AG09319 (cell line): ENCODE results near the gene OR52A5.
"Not testable (repeated sequence)": the region's sequence is repeated elsewhere in the genome, so short reads cannot be mapped to it uniquely, and the experiment has no call there.

ENCODE experiments used
- DNase-seq: peaks from one replicate; pipeline ENCODE4 v3.0.0-alpha.2; 2010; ENCODE audit warnings: low read depth; ENCODE audit errors: extremely low read depth
- TF ChIP-seq, protein P1 (sequence below): IDR thresholded peaks from 2 replicates; pipeline ENCODE4 v1.5.1; 2011; ENCODE audit warnings: low read depth, mild to moderate bottlenecking, inconsistent platforms, low read length, moderate library complexity

Gene OR52A5

DNA sequence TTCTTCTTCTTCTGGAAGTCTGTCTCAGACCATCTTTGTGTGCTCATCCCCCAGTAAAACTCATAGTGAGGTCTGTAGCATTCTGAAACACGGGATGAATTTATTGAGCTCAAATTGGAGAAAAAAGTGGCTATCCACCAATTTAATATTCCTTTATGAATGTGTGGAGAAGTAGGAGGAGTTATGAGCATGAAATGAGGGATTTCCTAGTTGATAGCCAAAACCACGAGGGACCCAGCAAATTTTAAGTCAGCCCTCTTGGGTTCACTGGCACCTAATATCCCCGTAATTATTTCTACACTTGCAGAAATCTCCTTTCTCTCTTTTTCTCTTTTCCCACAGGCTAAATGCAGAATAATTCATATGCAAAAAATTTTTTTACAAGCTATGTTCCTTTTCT, 16.5 kb upstream of the OR52A5 start, which contains the start of gene OR52A1:
Gene OR52A1, minus strand, starts transcription at position 101 of the 400 bp plus-strand sequence. CDS start 2,388 bp downstream, outside the sequence.
- DNase-seq = no peak
- TF ChIP-seq, protein P1, sequence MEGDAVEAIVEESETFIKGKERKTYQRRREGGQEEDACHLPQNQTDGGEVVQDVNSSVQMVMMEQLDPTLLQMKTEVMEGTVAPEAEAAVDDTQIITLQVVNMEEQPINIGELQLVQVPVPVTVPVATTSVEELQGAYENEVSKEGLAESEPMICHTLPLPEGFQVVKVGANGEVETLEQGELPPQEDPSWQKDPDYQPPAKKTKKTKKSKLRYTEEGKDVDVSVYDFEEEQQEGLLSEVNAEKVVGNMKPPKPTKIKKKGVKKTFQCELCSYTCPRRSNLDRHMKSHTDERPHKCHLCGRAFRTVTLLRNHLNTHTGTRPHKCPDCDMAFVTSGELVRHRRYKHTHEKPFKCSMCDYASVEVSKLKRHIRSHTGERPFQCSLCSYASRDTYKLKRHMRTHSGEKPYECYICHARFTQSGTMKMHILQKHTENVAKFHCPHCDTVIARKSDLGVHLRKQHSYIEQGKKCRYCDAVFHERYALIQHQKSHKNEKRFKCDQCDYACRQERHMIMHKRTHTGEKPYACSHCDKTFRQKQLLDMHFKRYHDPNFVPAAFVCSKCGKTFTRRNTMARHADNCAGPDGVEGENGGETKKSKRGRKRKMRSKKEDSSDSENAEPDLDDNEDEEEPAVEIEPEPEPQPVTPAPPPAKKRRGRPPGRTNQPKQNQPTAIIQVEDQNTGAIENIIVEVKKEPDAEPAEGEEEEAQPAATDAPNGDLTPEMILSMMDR = no peak

DNA sequence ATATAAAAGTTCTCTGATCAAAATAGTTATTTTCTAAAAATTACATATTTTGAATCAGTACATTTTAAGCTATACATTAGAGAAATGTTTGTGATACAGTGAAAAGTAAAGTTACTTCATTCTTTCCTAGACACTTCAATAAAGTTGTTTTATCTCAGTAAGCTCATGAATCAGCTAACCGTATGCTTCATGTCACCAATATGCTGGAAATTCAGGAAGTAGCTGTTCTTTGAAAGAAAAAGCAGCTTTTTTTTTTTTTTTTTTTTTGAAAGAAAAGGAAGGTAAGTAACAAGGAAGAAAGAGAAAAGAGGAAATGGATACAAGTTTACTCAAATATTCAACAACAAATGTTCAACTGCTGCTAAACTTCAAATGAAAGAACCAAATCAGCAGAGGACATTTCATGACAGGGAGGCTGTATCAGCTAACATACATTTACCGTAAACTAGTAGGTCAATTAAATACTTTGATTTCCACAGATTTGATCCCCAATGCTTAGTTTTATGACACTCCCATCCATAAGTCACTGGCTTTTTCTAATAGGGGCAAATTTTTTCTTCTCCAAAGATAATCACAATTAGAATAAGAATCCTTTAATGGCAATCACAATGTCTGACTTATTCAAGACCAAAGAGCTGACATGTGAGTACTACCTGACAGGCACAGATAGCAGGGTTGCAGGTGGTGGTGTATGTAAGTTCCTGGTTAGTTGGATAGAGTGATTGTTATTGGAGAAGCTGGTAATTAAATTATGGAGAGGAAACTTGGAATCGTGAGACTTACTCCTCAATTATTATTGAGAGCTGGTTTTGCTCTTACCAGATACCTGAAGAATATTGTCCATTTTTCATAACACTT, 15.6 kb upstream of the OR52A5 start:
- TF ChIP-seq, protein P1 = no peak
- DNase-seq = no peak

DNA sequence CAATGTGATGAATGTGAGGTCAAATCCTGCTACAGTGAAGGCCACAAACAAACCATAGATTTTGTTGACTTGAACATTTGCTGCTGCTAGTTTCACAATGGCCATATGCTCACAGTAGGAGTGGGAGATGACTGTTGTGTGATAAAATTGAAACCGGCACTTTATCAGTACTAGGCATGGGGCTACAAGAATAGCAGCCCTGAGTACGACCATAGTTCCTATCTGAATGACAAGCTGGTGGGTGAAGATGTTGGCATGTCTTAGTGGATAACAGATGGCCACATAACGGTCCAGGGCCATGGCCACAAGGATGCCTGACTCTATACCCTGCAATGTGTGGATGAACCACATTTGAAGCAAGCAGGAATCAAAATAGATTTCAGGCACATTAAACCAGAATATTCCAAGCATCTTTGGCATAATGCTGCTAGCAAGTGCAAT, 13.6 kb upstream of the OR52A5 start:
- TF ChIP-seq, protein P1 = no peak
- DNase-seq = no peak

DNA sequence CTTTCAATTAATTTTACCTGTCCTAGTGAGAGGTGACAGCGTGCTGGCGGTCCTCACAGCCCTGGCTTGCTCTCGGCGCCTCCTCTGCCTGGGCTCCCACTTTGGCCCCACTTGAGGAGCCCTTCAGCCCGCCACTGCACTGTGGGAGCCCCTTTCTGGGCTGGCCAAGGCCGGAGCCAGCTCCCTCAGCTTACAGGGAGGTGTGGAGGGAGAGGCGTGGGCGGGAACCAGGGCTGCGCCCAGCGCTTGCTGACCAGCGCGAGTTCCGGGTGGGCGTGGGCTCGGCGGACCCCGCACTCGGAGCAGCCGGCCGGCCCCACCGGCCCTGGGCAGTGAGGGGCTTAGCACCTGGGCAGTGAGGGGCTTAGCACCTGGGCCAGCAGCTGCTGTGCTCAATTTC, 6.0 kb upstream of the OR52A5 start:
- DNase-seq = not testable (repeated sequence)

DNA sequence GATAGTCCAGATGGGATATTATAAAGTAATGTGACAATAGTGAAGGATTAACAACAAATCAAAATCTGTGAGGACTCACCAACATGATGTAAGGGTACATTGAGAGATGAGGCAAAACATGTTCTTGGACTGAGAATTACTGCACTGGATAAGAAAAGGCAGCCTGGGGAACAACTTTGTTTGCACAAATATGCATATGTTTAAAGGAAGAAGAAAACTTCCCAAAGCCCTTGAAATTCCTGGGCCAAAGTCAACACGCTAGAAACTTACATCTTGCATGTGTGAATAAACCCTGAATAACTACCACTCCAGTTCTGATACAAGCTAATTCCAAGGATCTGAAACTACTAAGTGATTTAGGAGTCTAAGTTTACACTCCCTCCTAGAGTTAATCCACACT, 1.1 kb downstream of the OR52A5 start:
- TF ChIP-seq, protein P1 = no peak
- DNase-seq = no peak

DNA sequence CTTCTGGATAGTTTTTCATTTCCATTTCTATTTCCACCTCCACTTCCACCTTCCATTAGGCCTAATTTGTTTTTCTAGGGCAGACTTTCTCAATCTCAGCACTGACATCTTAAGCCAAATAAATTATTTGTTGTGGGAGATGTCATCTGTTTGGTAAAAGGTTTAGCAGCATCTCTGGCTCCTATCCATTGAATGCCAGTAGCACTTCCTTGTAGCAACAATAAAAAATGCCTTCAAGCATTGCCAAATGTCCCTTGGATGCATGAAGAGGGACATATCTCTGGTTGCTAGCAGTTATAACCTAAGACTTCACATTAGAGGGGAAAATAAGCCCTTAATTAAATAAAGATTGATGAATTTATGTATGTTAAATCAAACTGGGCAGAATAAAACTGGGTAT, 1.9 kb downstream of the OR52A5 start:
- DNase-seq = no peak
- TF ChIP-seq, protein P1 = no peak

DNA sequence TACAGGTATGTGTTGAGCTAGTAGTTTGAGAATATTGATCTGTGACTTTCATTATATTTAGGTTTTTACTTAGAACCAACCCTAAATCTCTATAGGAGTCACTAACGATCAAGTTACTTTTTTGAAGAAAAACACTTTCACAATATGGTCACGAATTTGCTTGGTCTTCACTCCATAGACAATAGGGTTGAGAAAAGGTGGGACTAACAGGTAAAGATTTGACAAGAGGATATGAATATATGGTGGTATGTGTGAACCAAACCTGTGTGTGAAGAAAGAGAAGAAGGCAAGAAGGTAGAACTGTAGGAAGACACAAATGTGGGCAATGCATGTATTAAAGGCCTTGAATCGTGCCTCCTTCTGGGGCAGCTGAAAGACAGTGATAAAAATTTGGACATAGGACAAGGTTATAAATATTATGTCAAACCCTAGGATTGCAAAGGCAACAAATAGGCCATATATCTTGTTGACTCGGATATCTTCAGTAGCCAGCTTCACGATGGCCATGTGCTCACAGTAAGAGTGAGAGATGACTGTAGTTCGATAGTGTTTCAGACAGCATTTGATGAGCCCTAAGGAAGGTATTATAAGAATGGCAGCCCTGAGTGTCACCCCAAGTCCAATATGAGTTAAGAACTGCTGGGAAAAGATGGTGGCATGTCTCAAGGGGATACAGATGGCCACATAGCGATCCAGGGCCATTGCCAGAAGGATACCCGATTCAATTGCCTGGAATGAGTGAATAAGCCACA, 6.4 kb downstream of the OR52A5 start:
- TF ChIP-seq, protein P1 = no peak
- DNase-seq = no peak
